PC-3 (cell line): ENCODE data around the gene HNRNPD. TPM values are rescaled to one million over a fixed set of nuclear protein-coding genes. Genes with fewer than 3 reads are reported as not detected.

ENCODE experiments used
- ATAC-seq: fragments of 200-7000 bp; cut with Tn5 transposase; 2 replicates; pipeline ENCODE4 v1.9.1; 2020; ENCODE audit warnings: mild to moderate bottlenecking, moderate library complexity
- BruUV-seq: library from RNA; stranded (reverse); fragments of 400-500 nt; replicated peaks from 2 replicates; lab custom pipeline; 2021; lab: Mats Ljungman, UMichigan
- CTCF ChIA-PET: fragments of 300-600 bp; sonication (Branson Sonifier 250); formaldehyde crosslinking; loops from one replicate; lab custom pipeline; 2022; ENCODE audit warnings: antibody characterized with exemption; lab: Charles Lee
- POLR2A ChIA-PET: fragments of 300-600 bp; sonication (Branson Sonifier 250); formaldehyde crosslinking; loops from one replicate; lab custom pipeline; 2022; ENCODE audit warnings: antibody characterized with exemption; ENCODE audit not compliant: unreplicated experiment; lab: Charles Lee
- DNase-seq: peaks from one replicate; pipeline ENCODE4 v3.0.0-alpha.2; 2015
- H2AFZ ChIP-seq: fragments of 300-600 bp; sonication (generic); 2 replicates; pipeline ENCODE4 v1.6.0; 2016; ENCODE audit warnings: antibody characterized with exemption, low read length
- H3F3A ChIP-seq: fragments of 300-600 bp; sonication (generic); one replicate; pipeline ENCODE4 v1.6.0; 2017; ENCODE audit warnings: antibody characterized with exemption, low read length, control low read depth, mild to moderate bottlenecking; ENCODE audit not compliant: unreplicated experiment
- H3K27ac ChIP-seq: fragments of 300-600 bp; sonication (generic); 2 replicates; pipeline ENCODE4 v1.5.1; 2016; ENCODE audit warnings: mild to moderate bottlenecking, low read length
- H3K27me3 ChIP-seq: fragments of 300-600 bp; sonication (generic); 2 replicates; pipeline ENCODE4 v1.6.1; 2016; ENCODE audit warnings: low read length, mixed read lengths
- H3K36me3 ChIP-seq: fragments of 300-600 bp; sonication (generic); 2 replicates; pipeline ENCODE4 v1.6.1; 2016; ENCODE audit warnings: low read depth, mixed run types, low read length, mixed read lengths
- H3K4me1 ChIP-seq: fragments of 300-600 bp; sonication (generic); 2 replicates; pipeline ENCODE4 v1.5.1; 2016; ENCODE audit warnings: low read length; ENCODE audit not compliant: insufficient read depth
- H3K4me2 ChIP-seq: fragments of 300-600 bp; sonication (generic); 2 replicates; pipeline ENCODE4 v1.6.0; 2016; ENCODE audit warnings: low read length
- H3K4me3 ChIP-seq: fragments of 300-600 bp; sonication (generic); 2 replicates; pipeline ENCODE4 v1.5.1; 2016; ENCODE audit warnings: mild to moderate bottlenecking, low read length, mixed read lengths
- H3K79me2 ChIP-seq: fragments of 300-600 bp; sonication (generic); 2 replicates; pipeline ENCODE4 v1.6.1; 2017; ENCODE audit warnings: low read length, mixed read lengths
- H3K9ac ChIP-seq: fragments of 300-600 bp; sonication (generic); 2 replicates; pipeline ENCODE4 v1.6.0; 2016; ENCODE audit warnings: mild to moderate bottlenecking, low read length
- H3K9me2 ChIP-seq: fragments of 300-600 bp; sonication (generic); replicated peaks from 2 replicates; pipeline ENCODE4 v1.6.1; 2016; ENCODE audit warnings: mixed run types, low read length, mixed read lengths
- H3K9me3 ChIP-seq: fragments of 300-600 bp; sonication (generic); 2 replicates; pipeline ENCODE4 v1.6.1; 2016; ENCODE audit warnings: low read length, mixed read lengths
- H4K20me1 ChIP-seq: fragments of 300-600 bp; sonication (generic); 2 replicates; pipeline ENCODE4 v1.6.1; 2016; ENCODE audit warnings: low read length, mixed read lengths
- EZH2 ChIP-seq: fragments of 300-600 bp; sonication (generic); IDR thresholded peaks from one replicate; pipeline ENCODE4 v1.6.1; 2017; ENCODE audit warnings: antibody characterized with exemption, mild to moderate bottlenecking, low read length; ENCODE audit not compliant: unreplicated experiment
- EZH2phosphoT487 ChIP-seq: fragments of 300-600 bp; sonication (generic); IDR thresholded peaks from 2 replicates; pipeline ENCODE4 v1.6.1; 2018; ENCODE audit warnings: mild to moderate bottlenecking, antibody characterized with exemption, low read length, borderline replicate concordance
- intact Hi-C: fragments of 100-400 bp; cut with micrococcal nuclease; formaldehyde crosslinking; loops from 2 replicates; pipeline ENCODE4 v1.9.0; 2023
- total RNA-seq: library from RNA; depleted of rRNA; stranded (reverse); fragments of >200 nt; gene quantifications from 2 replicates; pipeline ENCODE4 v1.2.3, GENCODE V29; 2014
- TF ChIP-seq, protein P1 (sequence below): fragments of 300-600 bp; sonication (generic); conservative IDR thresholded peaks from 2 replicates; pipeline ENCODE4 v1.5.1; 2017; ENCODE audit warnings: antibody characterized with exemption, low read depth, mild to moderate bottlenecking, low read length

Gene HNRNPD
- total RNA-seq, 1 experiment from 2014 or later = 86.4 TPM

DNA sequence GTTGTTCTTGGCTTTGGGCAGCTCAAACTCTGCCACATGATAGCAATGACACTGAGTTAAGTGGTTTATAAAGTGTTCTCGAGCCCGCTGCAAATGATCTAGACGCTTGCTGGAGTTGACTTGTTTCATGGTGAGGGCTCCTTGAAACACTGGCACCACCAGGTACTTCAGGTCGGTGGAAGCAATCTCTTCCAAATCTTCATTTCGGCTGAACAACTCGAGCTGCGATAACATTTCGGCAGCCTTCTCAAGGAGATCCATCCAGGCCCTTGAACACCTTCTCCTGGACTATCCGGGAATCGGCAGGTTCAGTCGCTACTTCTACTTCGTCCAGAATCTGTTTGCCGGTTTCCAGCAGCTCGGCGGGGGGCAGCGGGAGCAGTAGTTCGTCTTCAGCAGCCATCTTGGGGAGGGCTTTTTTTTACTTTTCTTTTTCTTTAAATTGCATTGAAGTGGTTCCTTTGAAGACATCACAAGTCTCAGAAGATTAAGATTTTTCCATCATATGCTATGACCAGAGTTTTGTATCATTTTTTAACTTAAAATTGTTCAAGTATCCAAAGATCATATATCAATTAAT, 28.5 kb upstream of the HNRNPD start:
- Histone ChIP-seq H3K9me2 (no peaks in the 10 kb centered on the region), H3K4me3 (no peak overlapping the region), H2AFZ (no peak overlapping the region), H3K79me2 (no peaks in the 10 kb centered on the region), H3F3A (no peaks in the 10 kb centered on the region), H3K4me2 (no peak overlapping the region), H3K9me3 (no peaks in the 10 kb centered on the region), H4K20me1 (no peaks in the 10 kb centered on the region), H3K27ac (no peak overlapping the region), H3K27me3 (no peaks in the 10 kb centered on the region), H3K4me1 (no peaks in the 10 kb centered on the region), H3K36me3 (no peaks in the 10 kb centered on the region), H3K9ac (no peak overlapping the region)
- POLR2A ChIA-PET = no interaction called here
- CTCF ChIA-PET = no interaction called here
- no peak for ATAC-seq
- no TSS peak for BruUV-seq
- DNase-seq = no peak
- intact Hi-C loops = no loop called here
- TF ChIP-seq EZH2 = no peak
- TF ChIP-seq, protein P1, sequence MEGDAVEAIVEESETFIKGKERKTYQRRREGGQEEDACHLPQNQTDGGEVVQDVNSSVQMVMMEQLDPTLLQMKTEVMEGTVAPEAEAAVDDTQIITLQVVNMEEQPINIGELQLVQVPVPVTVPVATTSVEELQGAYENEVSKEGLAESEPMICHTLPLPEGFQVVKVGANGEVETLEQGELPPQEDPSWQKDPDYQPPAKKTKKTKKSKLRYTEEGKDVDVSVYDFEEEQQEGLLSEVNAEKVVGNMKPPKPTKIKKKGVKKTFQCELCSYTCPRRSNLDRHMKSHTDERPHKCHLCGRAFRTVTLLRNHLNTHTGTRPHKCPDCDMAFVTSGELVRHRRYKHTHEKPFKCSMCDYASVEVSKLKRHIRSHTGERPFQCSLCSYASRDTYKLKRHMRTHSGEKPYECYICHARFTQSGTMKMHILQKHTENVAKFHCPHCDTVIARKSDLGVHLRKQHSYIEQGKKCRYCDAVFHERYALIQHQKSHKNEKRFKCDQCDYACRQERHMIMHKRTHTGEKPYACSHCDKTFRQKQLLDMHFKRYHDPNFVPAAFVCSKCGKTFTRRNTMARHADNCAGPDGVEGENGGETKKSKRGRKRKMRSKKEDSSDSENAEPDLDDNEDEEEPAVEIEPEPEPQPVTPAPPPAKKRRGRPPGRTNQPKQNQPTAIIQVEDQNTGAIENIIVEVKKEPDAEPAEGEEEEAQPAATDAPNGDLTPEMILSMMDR = no peak

DNA sequence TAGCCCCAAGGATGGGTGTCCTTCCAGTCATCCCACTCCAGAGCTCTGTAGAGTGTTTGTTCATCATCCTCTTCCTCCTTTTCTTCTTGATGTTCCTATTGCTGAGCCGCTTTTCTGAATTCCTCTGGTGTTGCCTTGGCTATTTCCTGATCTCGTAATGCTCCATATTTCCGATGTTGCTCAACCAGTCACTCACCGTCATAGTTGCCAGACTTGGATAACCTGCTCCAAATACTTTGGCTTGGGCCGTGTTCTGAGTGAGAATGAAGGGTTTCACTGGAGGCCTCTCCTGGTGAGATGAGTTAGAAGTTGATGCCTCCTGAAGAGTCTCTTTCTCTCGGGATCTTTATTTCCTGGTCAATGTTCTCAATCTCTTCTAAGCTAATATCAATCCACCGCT, 27.8 kb upstream of the HNRNPD start:
- Histone ChIP-seq H3K9ac (no peak overlapping the region), H4K20me1 (no peaks in the 10 kb centered on the region), H3K9me2 (no peaks in the 10 kb centered on the region), H3K27ac (no peak overlapping the region), H3K27me3 (no peaks in the 10 kb centered on the region), H3K79me2 (no peaks in the 10 kb centered on the region), H2AFZ (no peak overlapping the region), H3K4me3 (no peak overlapping the region), H3K4me1 (no peaks in the 10 kb centered on the region), H3K36me3 (no peaks in the 10 kb centered on the region), H3K4me2 (no peak overlapping the region), H3K9me3 (no peaks in the 10 kb centered on the region), H3F3A (no peaks in the 10 kb centered on the region)
- ATAC-seq (no peak), DNase-seq (peak; percentile 49)
- BruUV-seq = no TSS peak
- intact Hi-C loops = no loop called here
- no peak for TF ChIP-seq EZH2phosphoT487
- TF ChIP-seq, protein P1 = no peak
- no peak for TF ChIP-seq EZH2
- CTCF ChIA-PET = no interaction called here
- POLR2A ChIA-PET = no interaction called here

DNA sequence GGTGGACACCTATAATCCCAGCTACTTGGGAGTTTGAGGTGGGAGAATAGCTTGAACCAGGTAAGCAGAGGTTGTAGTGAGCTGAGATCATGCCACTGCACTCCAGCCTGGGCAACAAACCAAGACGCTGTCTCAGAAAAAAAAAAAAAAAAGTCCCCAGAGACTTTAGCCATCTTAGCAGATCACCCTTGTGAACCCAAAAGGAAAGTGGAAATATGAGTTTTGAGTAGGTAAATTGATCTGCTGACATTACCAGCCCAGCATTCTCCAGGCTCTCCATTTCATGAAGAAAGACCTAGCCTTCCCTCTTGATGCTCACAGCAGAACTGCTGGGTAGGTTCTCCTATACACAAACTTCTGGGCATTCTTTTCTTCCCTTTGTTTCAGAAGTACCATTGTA, 24.5 kb upstream of the HNRNPD start:
- peaks cover 21% of the 10 kb centered on the region for H3K4me1 ChIP-seq
- no peaks in the 10 kb centered on the region for H4K20me1 ChIP-seq
- DNase-seq = no peak
- H3K4me2 ChIP-seq = no peak overlapping the region
- ChIA-PET CTCF (no interaction called here), POLR2A (no interaction called here)
- no peaks in the 10 kb centered on the region for H3K79me2 ChIP-seq
- H3K27ac ChIP-seq = no peak overlapping the region
- H3K9me3 ChIP-seq = no peaks in the 10 kb centered on the region
- no TSS peak for BruUV-seq
- intact Hi-C loops = no loop called here
- H3K27me3 ChIP-seq = no peaks in the 10 kb centered on the region
- no peak for ATAC-seq
- H3K4me3 ChIP-seq = no peak overlapping the region
- H3F3A ChIP-seq = peaks cover 6% of the 10 kb centered on the region
- TF ChIP-seq, protein P1 = no peak
- TF ChIP-seq EZH2phosphoT487 (no peak), EZH2 (no peak)
- H3K9me2 ChIP-seq = no peaks in the 10 kb centered on the region
- H3K9ac ChIP-seq = no peak overlapping the region
- H2AFZ ChIP-seq = no peak overlapping the region
- H3K36me3 ChIP-seq = no peaks in the 10 kb centered on the region
